HCT116 (cell line): Measurements from ENCODE around the gene FCF1. TPM values are rescaled to one million over a fixed set of nuclear protein-coding genes. Genes with fewer than 3 reads are reported as not detected.

Experiments
- ATAC-seq: fragments of 200-7000 bp; cut with Tn5 transposase; 2 replicates; pipeline ENCODE4 v1.9.1; 2020; ENCODE audit warnings: mild to moderate bottlenecking, moderate library complexity
- BruUV-seq: library from RNA; stranded (reverse); fragments of 400-500 nt; replicated peaks from 2 replicates; lab custom pipeline; 2021; lab: Mats Ljungman, UMichigan
- CTCF ChIA-PET: fragments of 300-600 bp; sonication (Branson Sonifier 250); formaldehyde crosslinking; loops from one replicate; lab custom pipeline; 2021; ENCODE audit warnings: antibody characterized with exemption; lab: Charles Lee
- POLR2A ChIA-PET: fragments of 300-600, 350-600 bp; sonication (Branson Sonifier 250); formaldehyde crosslinking; loops from one replicate; lab custom pipeline; 2021; ENCODE audit warnings: antibody characterized with exemption; lab: Charles Lee
- RAD21 ChIA-PET, 2 experiments: fragments of 300-600 bp; sonication (Branson Sonifier 250); formaldehyde crosslinking; loops; one replicate each; lab custom pipeline; 2023; ENCODE audit warnings: low total read pairs in 2 of 2; ENCODE audit not compliant: uncharacterized antibody in 2 of 2, unreplicated experiment in 2 of 2, low non-redundant PET in 1 of 2; lab: Charles Lee
- DNase-seq: peaks from one replicate; pipeline ENCODE4 v3.0.0-alpha.2; 2010; ENCODE audit warnings: low read depth, low spot score
- H2AFZ ChIP-seq: fragments of 200-600 bp; shearing (Covaris generic), sonication (generic); 2 replicates; pipeline ENCODE4 v1.6.1; 2017; ENCODE audit warnings: low read depth, mixed run types, mixed read lengths, antibody characterized with exemption, low read length; ENCODE audit not compliant: poor library complexity, severe bottlenecking
- H3K27ac ChIP-seq: 2 replicates; pipeline ENCODE4 v1.5.1; 2012; ENCODE audit warnings: low read depth, low read length
- H3K27me3 ChIP-seq: fragments of 200-600 bp; sonication (generic); 2 replicates; pipeline ENCODE4 v1.6.1; 2016; ENCODE audit warnings: mixed run types, low read length, mixed read lengths; ENCODE audit not compliant: insufficient read depth
- H3K36me3 ChIP-seq, 2 experiments: fragments of 200-500 bp in 1 of 2; fragments of 200-600 bp in 1 of 2; sonication (Bioruptor generic) in 1 of 2; sonication (generic) in 1 of 2; 2 replicates each; pipeline versions ENCODE4 v1.5.1 to v1.6.1; 2014 to 2016; ENCODE audit warnings: low read length in 2 of 2, inconsistent platforms in 1 of 2, mixed read lengths in 1 of 2, mixed run types in 1 of 2; ENCODE audit not compliant: insufficient read depth in 2 of 2, control insufficient read depth in 1 of 2
- H3K4me1 ChIP-seq, 2 experiments: fragments of 200-600 bp in 1 of 2; sonication (generic) in 1 of 2; 2 replicates each; pipeline versions ENCODE4 v1.5.1 to v1.6.1; 2012 to 2017; ENCODE audit warnings: low read length in 2 of 2, inconsistent platforms in 1 of 2, mild to moderate bottlenecking in 1 of 2, mixed read lengths in 1 of 2, mixed run types in 1 of 2, moderate library complexity in 1 of 2; ENCODE audit not compliant: insufficient read depth in 2 of 2, control insufficient read depth in 1 of 2
- H3K4me2 ChIP-seq: fragments of 200-600 bp; sonication (generic); 2 replicates; pipeline ENCODE4 v1.6.1; 2017; ENCODE audit warnings: mixed run types, low read length, mixed read lengths
- H3K4me3 ChIP-seq, 2 experiments: fragments of 200-600 bp in 1 of 2; sonication (generic) in 1 of 2; replicated peaks in 1 of 2; 2 replicates each; pipeline ENCODE4 v1.5.1; 2011 to 2016; ENCODE audit warnings: low read length in 2 of 2, control low read depth in 1 of 2, low read depth in 1 of 2, mild to moderate bottlenecking in 1 of 2, mixed read lengths in 1 of 2, mixed run types in 1 of 2
- H3K79me2 ChIP-seq: fragments of 200-600 bp; sonication (generic); 2 replicates; pipeline ENCODE4 v1.6.1; 2017; ENCODE audit warnings: mild to moderate bottlenecking, mixed run types, low read length, moderate library complexity, mixed read lengths; ENCODE audit not compliant: insufficient read depth
- H3K9ac ChIP-seq: fragments of 200-600 bp; sonication (generic); 2 replicates; pipeline ENCODE4 v1.6.1; 2016; ENCODE audit warnings: low read length, mixed read lengths
- H3K9me2 ChIP-seq: fragments of 200-600 bp; sonication (generic), shearing (Covaris generic); 2 replicates; pipeline ENCODE4 v1.6.1; 2017; ENCODE audit warnings: mixed run types, mild to moderate bottlenecking, moderate library complexity; ENCODE audit not compliant: insufficient read depth
- H3K9me3 ChIP-seq, 2 experiments: fragments of 200-500 bp in 1 of 2; fragments of 200-600 bp in 1 of 2; sonication (Bioruptor generic) in 1 of 2; sonication (generic) in 1 of 2; 2 replicates each; pipeline ENCODE4 v1.6.1; 2014 to 2017; ENCODE audit warnings: low read length in 2 of 2, mixed read lengths in 2 of 2, inconsistent platforms in 1 of 2, low read depth in 1 of 2, mild to moderate bottlenecking in 1 of 2, mixed run types in 1 of 2, moderate library complexity in 1 of 2; ENCODE audit not compliant: control insufficient read depth in 1 of 2, insufficient read depth in 1 of 2
- H4K20me1 ChIP-seq: fragments of 200-600 bp; sonication (generic), shearing (Covaris generic); 2 replicates; pipeline ENCODE4 v1.6.1; 2017; ENCODE audit warnings: mixed run types, mild to moderate bottlenecking, moderate library complexity; ENCODE audit not compliant: insufficient read depth
- CEBPB ChIP-seq: IDR thresholded peaks from 2 replicates; pipeline ENCODE4 v1.6.1; 2012; ENCODE audit warnings: low read depth
- EZH2phosphoT487 ChIP-seq: fragments of 200-600 bp; IDR thresholded peaks from 2 replicates; pipeline ENCODE4 v1.6.1; 2018; ENCODE audit warnings: antibody characterized with exemption, borderline replicate concordance
- JUND ChIP-seq: IDR thresholded peaks from 2 replicates; pipeline ENCODE4 v1.6.1; 2012
- SIN3A ChIP-seq: IDR thresholded peaks from 2 replicates; pipeline ENCODE4 v1.6.1; 2012; ENCODE audit warnings: low read depth
- TCF7L2 ChIP-seq: IDR thresholded peaks from 2 replicates; pipeline ENCODE4 v1.7.0; 2011; ENCODE audit warnings: borderline replicate concordance, inconsistent platforms; ENCODE audit not compliant: insufficient read depth, insufficient read length; ENCODE audit errors: extremely low read depth
- YY1 ChIP-seq: IDR thresholded peaks from 2 replicates; pipeline ENCODE4 v1.6.1; 2011; ENCODE audit warnings: low read length, low read depth, moderate library complexity, mild to moderate bottlenecking; ENCODE audit not compliant: insufficient replicate concordance; ENCODE audit errors: extremely low read depth
- ZFX ChIP-seq: fragments of 450-650 bp; IDR thresholded peaks from 2 replicates; pipeline ENCODE4 v1.6.1; 2017
- ZNF274 ChIP-seq: fragments of 200-500 bp; sonication (Bioruptor generic); IDR thresholded peaks from 2 replicates; pipeline ENCODE4 v1.6.1; 2014; ENCODE audit warnings: mild to moderate bottlenecking, low read depth, low read length, inconsistent platforms
- intact Hi-C: fragments of 100-400 bp; cut with micrococcal nuclease; formaldehyde crosslinking; loops from 2 replicates; pipeline ENCODE4 v1.10.0; 2022
- total RNA-seq: library from RNA; stranded (reverse); gene quantifications from one replicate; pipeline ENCODE4 v1.2.1, GENCODE V29; 2021; ENCODE audit not compliant: unreplicated experiment
- TF ChIP-seq, protein P1 (sequence below), 3 experiments: fragments of 200-600 bp in 1 of 3; sonication (generic) in 1 of 3; IDR thresholded peaks in 2 of 3; conservative IDR thresholded peaks in 1 of 3; 2 replicates each; pipeline ENCODE4 v1.5.1; 2012 to 2017; ENCODE audit warnings: low read depth in 2 of 3, low read length in 2 of 3, antibody characterized with exemption in 1 of 3, borderline replicate concordance in 1 of 3, control low read depth in 1 of 3, mild to moderate bottlenecking in 1 of 3, mixed read lengths in 1 of 3, mixed run types in 1 of 3, moderate library complexity in 1 of 3; ENCODE audit not compliant: insufficient read depth in 1 of 3
- TF ChIP-seq, protein P2 (sequence below): IDR thresholded peaks from 2 replicates; pipeline ENCODE4 v1.6.1; 2011; ENCODE audit warnings: mild to moderate bottlenecking, low read length, moderate library complexity; ENCODE audit not compliant: insufficient replicate concordance; ENCODE audit errors: extremely low read depth

The FCF1 gene
- total RNA-seq, 1 experiment from 2014 or later: 69.0 TPM

DNA sequence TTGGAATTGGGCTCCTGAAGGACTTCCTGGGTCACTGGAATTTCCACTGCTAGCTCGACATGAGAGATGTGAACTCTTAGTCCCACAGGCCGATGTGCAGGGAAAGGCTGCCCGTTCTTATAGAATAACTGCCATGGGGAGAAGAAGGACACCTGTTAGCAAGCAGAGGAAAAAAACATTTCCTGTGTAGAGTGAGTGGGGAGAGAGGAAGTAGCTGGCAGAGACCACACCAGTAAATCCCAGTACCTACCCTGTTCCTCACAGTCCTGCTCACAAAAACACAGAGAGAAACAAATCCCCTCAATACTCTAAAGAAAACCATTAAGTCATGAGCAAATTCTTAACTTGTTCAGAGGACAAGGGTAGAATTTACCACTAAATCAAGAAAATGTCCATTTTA, 29.5 kb upstream of the FCF1 start:
- Histone ChIP-seq H3K4me1 (no peaks in the 10 kb centered on the region), H3K36me3 (peaks cover 19 to 30% of the 10 kb centered on the region in 2 experiments), H3K27me3 (no peaks in the 10 kb centered on the region), H3K4me3 (no peak overlapping the region), H3K9me2 (no peaks in the 10 kb centered on the region), H3K4me2 (no peak overlapping the region), H3K9me3 (no peaks in the 10 kb centered on the region), H2AFZ (no peak overlapping the region), H4K20me1 (no peaks in the 10 kb centered on the region), H3K9ac (no peak overlapping the region), H3K27ac (no peak overlapping the region), H3K79me2 (no peaks in the 10 kb centered on the region)
- ChIA-PET RAD21 (no interaction called here), POLR2A (no interaction called here), CTCF (no interaction called here)
- intact Hi-C loops: no loop called here
- ATAC-seq (no peak), DNase-seq (no peak)
- BruUV-seq: no TSS peak
- no peak for TF ChIP-seq TCF7L2
- no peak for TF ChIP-seq JUND
- no peak for TF ChIP-seq YY1
- TF ChIP-seq EZH2phosphoT487: no peak
- TF ChIP-seq, protein P1, sequence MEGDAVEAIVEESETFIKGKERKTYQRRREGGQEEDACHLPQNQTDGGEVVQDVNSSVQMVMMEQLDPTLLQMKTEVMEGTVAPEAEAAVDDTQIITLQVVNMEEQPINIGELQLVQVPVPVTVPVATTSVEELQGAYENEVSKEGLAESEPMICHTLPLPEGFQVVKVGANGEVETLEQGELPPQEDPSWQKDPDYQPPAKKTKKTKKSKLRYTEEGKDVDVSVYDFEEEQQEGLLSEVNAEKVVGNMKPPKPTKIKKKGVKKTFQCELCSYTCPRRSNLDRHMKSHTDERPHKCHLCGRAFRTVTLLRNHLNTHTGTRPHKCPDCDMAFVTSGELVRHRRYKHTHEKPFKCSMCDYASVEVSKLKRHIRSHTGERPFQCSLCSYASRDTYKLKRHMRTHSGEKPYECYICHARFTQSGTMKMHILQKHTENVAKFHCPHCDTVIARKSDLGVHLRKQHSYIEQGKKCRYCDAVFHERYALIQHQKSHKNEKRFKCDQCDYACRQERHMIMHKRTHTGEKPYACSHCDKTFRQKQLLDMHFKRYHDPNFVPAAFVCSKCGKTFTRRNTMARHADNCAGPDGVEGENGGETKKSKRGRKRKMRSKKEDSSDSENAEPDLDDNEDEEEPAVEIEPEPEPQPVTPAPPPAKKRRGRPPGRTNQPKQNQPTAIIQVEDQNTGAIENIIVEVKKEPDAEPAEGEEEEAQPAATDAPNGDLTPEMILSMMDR (IDR thresholded peaks at IDR 0.05 in 2 of 3, conservative IDR thresholded peaks at IDR 0.05 in 1 of 3; ENCODE audit: borderline replicate concordance in 1 of 3, insufficient read depth in 1 of 3, low read depth in 2 of 3, low read length in 2 of 3): no peak
- TF ChIP-seq, protein P2, sequence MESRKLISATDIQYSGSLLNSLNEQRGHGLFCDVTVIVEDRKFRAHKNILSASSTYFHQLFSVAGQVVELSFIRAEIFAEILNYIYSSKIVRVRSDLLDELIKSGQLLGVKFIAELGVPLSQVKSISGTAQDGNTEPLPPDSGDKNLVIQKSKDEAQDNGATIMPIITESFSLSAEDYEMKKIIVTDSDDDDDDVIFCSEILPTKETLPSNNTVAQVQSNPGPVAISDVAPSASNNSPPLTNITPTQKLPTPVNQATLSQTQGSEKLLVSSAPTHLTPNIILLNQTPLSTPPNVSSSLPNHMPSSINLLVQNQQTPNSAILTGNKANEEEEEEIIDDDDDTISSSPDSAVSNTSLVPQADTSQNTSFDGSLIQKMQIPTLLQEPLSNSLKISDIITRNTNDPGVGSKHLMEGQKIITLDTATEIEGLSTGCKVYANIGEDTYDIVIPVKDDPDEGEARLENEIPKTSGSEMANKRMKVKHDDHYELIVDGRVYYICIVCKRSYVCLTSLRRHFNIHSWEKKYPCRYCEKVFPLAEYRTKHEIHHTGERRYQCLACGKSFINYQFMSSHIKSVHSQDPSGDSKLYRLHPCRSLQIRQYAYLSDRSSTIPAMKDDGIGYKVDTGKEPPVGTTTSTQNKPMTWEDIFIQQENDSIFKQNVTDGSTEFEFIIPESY: no peak
- TF ChIP-seq ZNF274: no peak
- no peak for TF ChIP-seq ZFX
- no peak for TF ChIP-seq SIN3A
- no peak for TF ChIP-seq CEBPB
